GM21447 (cell line): ENCODE data around the gene NINJ2.

ENCODE experiments used
- ATAC-seq: cut with Tn5 transposase; IDR thresholded peaks from one replicate; pipeline ENCODE4 v1.9.1; 2021; ENCODE audit not compliant: unreplicated experiment

NINJ2 gene

GRCh38 chr12:571795-572531 lies 91.3 kb downstream of the NINJ2 start:
- no peak for ATAC-seq

GRCh38 chr12:570921-571794 lies 92.1 kb downstream of the NINJ2 start:
- ATAC-seq, result no peak

GRCh38 chr12:570435-570920 lies 92.8 kb downstream of the NINJ2 start:
- no peak for ATAC-seq

GRCh38 chr12:569803-570434 lies 93.3 kb downstream of the NINJ2 start:
- ATAC-seq, result no peak

- ATAC-seq, result no peak
Measured at GRCh38 chr12:569091-569676, 94.1 kb downstream of the NINJ2 start.

- no peak for ATAC-seq
Measured at GRCh38 chr12:568486-568885, 94.8 kb downstream of the NINJ2 start.

- ATAC-seq, result no peak
Measured at GRCh38 chr12:565589-566105, 97.6 kb downstream of the NINJ2 start.

- no peak for ATAC-seq
Measured at GRCh38 chr12:565161-565560, 98.1 kb downstream of the NINJ2 start.

GRCh38 chr12:563787-564298 lies 99.4 kb downstream of the NINJ2 start:
- no peak for ATAC-seq

- no peak for ATAC-seq
Measured at GRCh38 chr12:563250-563781, 99.9 kb downstream of the NINJ2 start.

- ATAC-seq, result no peak
Measured at GRCh38 chr12:562634-563033, 100.6 kb downstream of the NINJ2 start.

GRCh38 chr12:561908-562593 lies 101.2 kb downstream of the NINJ2 start:
- ATAC-seq, result no peak

GRCh38 chr12:561391-561705 lies 101.9 kb downstream of the NINJ2 start:
- ATAC-seq, result no peak

GRCh38 chr12:560691-561390 lies 102.4 kb downstream of the NINJ2 start:
- ATAC-seq, result no peak

GRCh38 chr12:559906-560455 lies 103.3 kb downstream of the NINJ2 start:
- no peak for ATAC-seq

- no peak for ATAC-seq
Measured at GRCh38 chr12:559208-559905, 103.9 kb downstream of the NINJ2 start.

- ATAC-seq, result no peak
Measured at GRCh38 chr12:558580-558979, 104.7 kb downstream of the NINJ2 start.

GRCh38 chr12:556498-556897 lies 106.7 kb downstream of the NINJ2 start:
- no peak for ATAC-seq

GRCh38 chr12:554001-554285 lies 109.3 kb downstream of the NINJ2 start:
- ATAC-seq, result no peak
